Keratinocyte (primary cell): Measurements from ENCODE around the gene CACNB3. TPM values are rescaled to one million over a fixed set of nuclear protein-coding genes. Genes with fewer than 3 reads are reported as not detected.

Experiments
- DNase-seq: peaks from one replicate; pipeline ENCODE4 v3.0.0-alpha.2; 2011; ENCODE audit warnings: low read depth, missing footprints, low spot score
- FAIRE-seq: peaks from 2 replicates; lab custom pipeline; 2011; peaks lifted over from hg19 to GRCh38; lab: Jason Lieb, UNC
- H2AFZ ChIP-seq: 2 replicates; pipeline ENCODE4 v1.6.0; 2012; ENCODE audit warnings: low read length, control low read depth, inconsistent platforms; ENCODE audit not compliant: control insufficient read depth
- H3K27ac ChIP-seq: 2 replicates; pipeline ENCODE4 v1.5.1; 2011; ENCODE audit warnings: low read length; ENCODE audit not compliant: control insufficient read depth, insufficient read depth
- H3K27me3 ChIP-seq: 3 replicates; pipeline ENCODE4 v1.6.0; 2011; ENCODE audit warnings: low read length; ENCODE audit not compliant: control insufficient read depth, insufficient read depth; ENCODE audit errors: extremely low read depth
- H3K36me3 ChIP-seq, 2 experiments: 2 replicates in 1 of 2; 3 replicates in 1 of 2; pipeline ENCODE4 v1.5.1; 2011; ENCODE audit warnings: low read length in 2 of 2, mild to moderate bottlenecking in 1 of 2; ENCODE audit not compliant: control insufficient read depth in 2 of 2, insufficient read depth in 2 of 2; ENCODE audit errors: extremely low read depth in 1 of 2
- H3K4me1 ChIP-seq: 3 replicates; pipeline ENCODE4 v1.5.1; 2011; ENCODE audit warnings: low read length; ENCODE audit not compliant: control insufficient read depth, insufficient read depth; ENCODE audit errors: extremely low read depth
- H3K4me2 ChIP-seq: 3 replicates; pipeline ENCODE4 v1.6.0; 2011; ENCODE audit warnings: low read depth, low read length; ENCODE audit not compliant: control insufficient read depth, insufficient read depth; ENCODE audit errors: extremely low read depth
- H3K4me3 ChIP-seq, 3 experiments: fragments of 200-600 bp in 1 of 3; sonication (generic) in 1 of 3; 2 replicates in 2 of 3; 3 replicates in 1 of 3; pipeline ENCODE4 v1.5.1; 2011 to 2016; ENCODE audit warnings: low read length in 3 of 3, mild to moderate bottlenecking in 3 of 3, control low read depth in 2 of 3, inconsistent platforms in 1 of 3, low read depth in 1 of 3, mixed read lengths in 1 of 3, mixed run types in 1 of 3, moderate library complexity in 1 of 3; ENCODE audit not compliant: control insufficient read depth in 2 of 3, insufficient read depth in 2 of 3; ENCODE audit errors: extremely low read depth in 1 of 3
- H3K79me2 ChIP-seq: 2 replicates; pipeline ENCODE4 v1.6.0; 2012; ENCODE audit warnings: low read length; ENCODE audit not compliant: control insufficient read depth, insufficient read depth
- H3K9ac ChIP-seq: 3 replicates; pipeline ENCODE4 v1.6.0; 2011; ENCODE audit warnings: low read length; ENCODE audit not compliant: control insufficient read depth, insufficient read depth; ENCODE audit errors: extremely low read depth
- H3K9me1 ChIP-seq: 3 replicates; pipeline ENCODE4 v1.6.0; 2011; ENCODE audit warnings: low read length; ENCODE audit not compliant: control insufficient read depth, insufficient read depth; ENCODE audit errors: extremely low read depth
- H3K9me3 ChIP-seq: 2 replicates; pipeline ENCODE4 v1.5.1; 2012; ENCODE audit warnings: low read depth, low read length; ENCODE audit not compliant: control insufficient read depth
- H4K20me1 ChIP-seq: 3 replicates; pipeline ENCODE4 v1.6.0; 2011; ENCODE audit warnings: low read length; ENCODE audit not compliant: control insufficient read depth, insufficient read depth; ENCODE audit errors: extremely low read depth
- EZH2 ChIP-seq: IDR thresholded peaks from one replicate; pipeline ENCODE4 v1.6.1; 2012; ENCODE audit warnings: inconsistent platforms, mild to moderate bottlenecking, low read length, moderate library complexity
- dilution Hi-C: fragments of 300-500 bp; cut with MboI; formaldehyde crosslinking; loops from one replicate; pipeline ENCODE4 v1.7.0; 2020; ENCODE audit warnings: low sequenced_read_pairs; ENCODE audit not compliant: extremely low pct_ligation_motif_present
- polyA plus RNA-seq, 5 experiments: library from polyadenylated mRNA; depleted of rRNA in 3 of 5; stranded (reverse) in 3 of 5; stranded (forward) in 1 of 5; unstranded in 1 of 5; fragments of >200 nt; gene quantifications; 1 replicate in 1 of 5; 2 replicates in 3 of 5; 3 replicates in 1 of 5; pipeline versions ENCODE4 v1.2.1 to v1.2.3, GENCODE V29; 2011 to 2012; ENCODE audit warnings: missing spikeins in 2 of 5, low read depth in 1 of 5, low replicate concordance in 1 of 5
- TF ChIP-seq, protein P1 (sequence below), 3 experiments: IDR thresholded peaks in 1 of 3; conservative IDR thresholded peaks in 1 of 3; optimal IDR thresholded peaks in 1 of 3; 2 replicates in 2 of 3; 3 replicates in 1 of 3; pipeline versions ENCODE3 to v1.5.1; 2011; ENCODE audit warnings: low read length in 3 of 3, mild to moderate bottlenecking in 3 of 3, moderate library complexity in 2 of 3, control low read depth in 1 of 3, inconsistent platforms in 1 of 3; ENCODE audit not compliant: insufficient read depth in 2 of 3; ENCODE audit errors: extremely low read depth in 1 of 3

Gene CACNB3
- polyA plus RNA-seq, 1 donor (not counting 4 experiments of a cell fraction or from before 2014, with no cell fraction given): 16.1 TPM

DNA sequence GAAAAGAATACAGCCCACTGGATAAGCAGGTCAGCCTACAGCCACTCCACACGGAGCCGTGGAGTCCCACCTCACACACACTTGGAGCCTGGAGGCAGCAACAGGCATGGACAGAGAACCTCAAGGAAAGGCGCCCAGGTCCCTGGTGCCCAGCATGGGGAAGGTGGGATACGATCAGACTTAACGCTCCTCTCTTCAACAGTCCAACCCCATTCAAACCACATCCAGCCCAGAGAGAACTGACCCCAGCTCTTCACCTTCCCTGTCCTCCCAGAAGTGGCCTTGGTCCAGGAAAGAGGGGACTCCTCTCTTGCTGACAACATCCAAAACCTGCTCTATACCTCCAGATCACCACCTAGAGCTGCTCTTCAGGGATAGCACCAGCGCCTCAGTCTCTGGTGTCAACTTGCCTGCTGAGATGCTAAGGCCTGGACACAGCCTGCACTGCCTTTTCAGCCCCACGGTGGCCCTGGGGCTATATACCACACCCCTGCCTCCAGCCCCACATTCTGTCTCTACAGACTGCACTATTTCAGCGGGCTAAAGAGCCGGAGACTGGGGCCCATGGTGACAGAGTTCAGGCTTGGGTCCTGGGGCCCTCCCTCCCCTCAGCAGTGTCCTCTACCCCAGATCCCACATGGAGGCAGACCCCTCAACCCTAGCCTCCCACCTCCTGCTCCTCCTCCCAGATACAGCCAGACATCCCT is 36.4 kb upstream of the CACNB3 start:
- Histone ChIP-seq H3K9me1 (no peaks in the 10 kb centered on the region), H3K9me3 (no peaks in the 10 kb centered on the region), H3K36me3 (peaks cover 0 to 4% of the 10 kb centered on the region in 2 experiments), H3K9ac (no peak overlapping the region), H3K4me2 (no peak overlapping the region), H3K27ac (no peak overlapping the region), H3K4me3 (no peak overlapping the region), H3K4me1 (peaks cover 11% of the 10 kb centered on the region), H3K27me3 (no peaks in the 10 kb centered on the region), H3K79me2 (peaks cover 5% of the 10 kb centered on the region), H4K20me1 (peaks cover 2% of the 10 kb centered on the region), H2AFZ (no peak overlapping the region)
- FAIRE-seq (no peak), DNase-seq (no peak)
- TF ChIP-seq, protein P1, sequence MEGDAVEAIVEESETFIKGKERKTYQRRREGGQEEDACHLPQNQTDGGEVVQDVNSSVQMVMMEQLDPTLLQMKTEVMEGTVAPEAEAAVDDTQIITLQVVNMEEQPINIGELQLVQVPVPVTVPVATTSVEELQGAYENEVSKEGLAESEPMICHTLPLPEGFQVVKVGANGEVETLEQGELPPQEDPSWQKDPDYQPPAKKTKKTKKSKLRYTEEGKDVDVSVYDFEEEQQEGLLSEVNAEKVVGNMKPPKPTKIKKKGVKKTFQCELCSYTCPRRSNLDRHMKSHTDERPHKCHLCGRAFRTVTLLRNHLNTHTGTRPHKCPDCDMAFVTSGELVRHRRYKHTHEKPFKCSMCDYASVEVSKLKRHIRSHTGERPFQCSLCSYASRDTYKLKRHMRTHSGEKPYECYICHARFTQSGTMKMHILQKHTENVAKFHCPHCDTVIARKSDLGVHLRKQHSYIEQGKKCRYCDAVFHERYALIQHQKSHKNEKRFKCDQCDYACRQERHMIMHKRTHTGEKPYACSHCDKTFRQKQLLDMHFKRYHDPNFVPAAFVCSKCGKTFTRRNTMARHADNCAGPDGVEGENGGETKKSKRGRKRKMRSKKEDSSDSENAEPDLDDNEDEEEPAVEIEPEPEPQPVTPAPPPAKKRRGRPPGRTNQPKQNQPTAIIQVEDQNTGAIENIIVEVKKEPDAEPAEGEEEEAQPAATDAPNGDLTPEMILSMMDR (optimal IDR thresholded peaks at IDR 0.05 in 1 of 3, IDR thresholded peaks at IDR 0.05 in 1 of 3, conservative IDR thresholded peaks at IDR 0.05 in 1 of 3; ENCODE audit: extremely low read depth in 1 of 3, insufficient read depth in 2 of 3, low read length in 3 of 3): no peak
- no peak for TF ChIP-seq EZH2
- dilution Hi-C loops: no loop called here

- no peak for TF ChIP-seq EZH2
- TF ChIP-seq, protein P1 (optimal IDR thresholded peaks at IDR 0.05 in 1 of 3, IDR thresholded peaks at IDR 0.05 in 1 of 3, conservative IDR thresholded peaks at IDR 0.05 in 1 of 3; ENCODE audit: extremely low read depth in 1 of 3, insufficient read depth in 2 of 3, low read length in 3 of 3): no peak
- no peaks in the 10 kb centered on the region for H3K9me3 ChIP-seq
- H2AFZ ChIP-seq: no peak overlapping the region
- peaks cover 16% of the 10 kb centered on the region for H3K4me1 ChIP-seq
- no peak for FAIRE-seq
- H3K9ac ChIP-seq: no peak overlapping the region
- no peak overlapping the region for H3K27ac ChIP-seq
- dilution Hi-C loops: no loop called here
- no peaks in the 10 kb centered on the region for H3K9me1 ChIP-seq
- peaks cover 8% of the 10 kb centered on the region for H3K79me2 ChIP-seq
- H3K27me3 ChIP-seq: no peaks in the 10 kb centered on the region
- H3K4me3 ChIP-seq: no peak overlapping the region
- peaks cover 0 to 3% of the 10 kb centered on the region in 2 experiments for H3K36me3 ChIP-seq
- H4K20me1 ChIP-seq: no peaks in the 10 kb centered on the region
- no peak for DNase-seq
- no peak overlapping the region for H3K4me2 ChIP-seq
Observed at GRCh38 chr12:48782457-48783395, 35.6 kb upstream of the CACNB3 start.
